HepG2 (cell line): ENCODE results near the gene MAP3K4. TPM values are rescaled to one million over a fixed set of nuclear protein-coding genes. Genes with fewer than 3 reads are reported as not detected.
A peak's percentile ranks its signal among the peaks of the same experiment; 100 is the strongest.

Experiments
- ATAC-seq: fragments of 200-7000 bp; cut with Tn5 transposase; 3 replicates; pipeline ENCODE4 v1.9.1; 2020; ENCODE audit warnings: mild to moderate bottlenecking, moderate library complexity
- Bru-seq: library from RNA; stranded (reverse); fragments of 400-500 nt; gene quantifications from one replicate; lab custom pipeline; 2021; lab: Mats Ljungman, UMichigan
- BruChase-seq, 2 experiments: library from RNA; stranded (reverse); fragments of 400-500 nt; gene quantifications; one replicate each; lab custom pipeline; 2021; lab: Mats Ljungman, UMichigan
- BruUV-seq: library from RNA; stranded (reverse); fragments of 400-500 nt; replicated peaks from 2 replicates; lab custom pipeline; 2021; lab: Mats Ljungman, UMichigan
- CTCF ChIA-PET: fragments of 300-600 bp; formaldehyde crosslinking; extraction: SDS; loops from one replicate; lab custom pipeline; 2021; ENCODE audit warnings: low total read pairs, inconsistent platforms, low intra/inter-chr PET ratio; lab: Yijun Ruan, JAX
- POLR2A ChIA-PET: fragments of 350-600 bp; sonication (Branson Sonifier 250); formaldehyde crosslinking; loops from one replicate; lab custom pipeline; 2020; ENCODE audit warnings: antibody characterized with exemption, inconsistent platforms; lab: Yijun Ruan, JAX
- DNase-seq: peaks from one replicate; pipeline ENCODE4 v3.0.0-alpha.2; 2015; ENCODE audit warnings: low spot score
- FAIRE-seq: peaks from 3 replicates; lab custom pipeline; 2011; peaks lifted over from hg19 to GRCh38; lab: Jason Lieb, UNC
- H2AFZ ChIP-seq: one replicate; pipeline ENCODE4 v1.6.1; 2011; ENCODE audit warnings: low read length, inconsistent platforms
- H3K27ac ChIP-seq: fragments of 300-600 bp; 3 replicates; pipeline ENCODE4 v1.8.0; 2011; ENCODE audit warnings: mixed run types, mild to moderate bottlenecking, mixed read lengths, low read length, inconsistent platforms; ENCODE audit not compliant: insufficient read depth; ENCODE audit errors: extremely low read length
- H3K27me3 ChIP-seq, 2 experiments: fragments of 200-600 bp in 1 of 2; 2 replicates in 1 of 2; 3 replicates in 1 of 2; pipeline versions ENCODE4 v1.6.0 to v1.8.0; 2011; ENCODE audit warnings: low read length in 2 of 2, mild to moderate bottlenecking in 2 of 2, moderate library complexity in 2 of 2, inconsistent platforms in 1 of 2; ENCODE audit not compliant: insufficient read depth in 2 of 2, control insufficient read depth in 1 of 2
- H3K36me3 ChIP-seq, 2 experiments: fragments of 200-600 bp in 1 of 2; replicated peaks in 1 of 2; 2 replicates in 1 of 2; 3 replicates in 1 of 2; pipeline versions ENCODE4 v1.5.1 to v1.8.0; 2011; ENCODE audit warnings: low read length in 2 of 2, inconsistent platforms in 1 of 2; ENCODE audit not compliant: insufficient read depth in 2 of 2, control insufficient read depth in 1 of 2
- H3K4me1 ChIP-seq: 2 replicates; pipeline ENCODE4 v1.5.1; 2012; ENCODE audit warnings: low read length, inconsistent platforms; ENCODE audit not compliant: insufficient read depth
- H3K4me2 ChIP-seq: 2 replicates; pipeline ENCODE4 v1.6.0; 2011; ENCODE audit warnings: low read depth, low read length, inconsistent platforms
- H3K4me3 ChIP-seq, 3 experiments: fragments of 200-600 bp in 1 of 3; sonication (generic), shearing (Covaris generic) in 1 of 3; replicated peaks in 1 of 3; 2 replicates each; pipeline ENCODE4 v1.5.1; 2011 to 2016; ENCODE audit warnings: low read length in 3 of 3, inconsistent platforms in 2 of 3, low read depth in 2 of 3, mild to moderate bottlenecking in 2 of 3, control low read depth in 1 of 3, mixed read lengths in 1 of 3; ENCODE audit not compliant: insufficient read depth in 1 of 3
- H3K79me2 ChIP-seq: one replicate; pipeline ENCODE4 v1.6.1; 2011; ENCODE audit warnings: low read length, inconsistent platforms; ENCODE audit not compliant: insufficient read depth
- H3K9ac ChIP-seq: 2 replicates; pipeline ENCODE4 v1.6.0; 2011; ENCODE audit warnings: mild to moderate bottlenecking, low read depth, low read length, inconsistent platforms; ENCODE audit not compliant: insufficient read depth
- H3K9me3 ChIP-seq: 2 replicates; pipeline ENCODE4 v1.5.1; 2012; ENCODE audit warnings: mild to moderate bottlenecking, low read length
- H4K20me1 ChIP-seq: 2 replicates; pipeline ENCODE4 v1.6.0; 2011; ENCODE audit warnings: inconsistent platforms, mild to moderate bottlenecking, low read length, moderate library complexity; ENCODE audit not compliant: insufficient read depth
- AGO2 ChIP-seq: fragments of 200-400 bp; formaldehyde crosslinking; optimal IDR thresholded peaks from 2 replicates; pipeline ENCODE3; 2017; ENCODE audit warnings: mild to moderate bottlenecking, low read depth, low read length, moderate library complexity
- ATF1 ChIP-seq: IDR thresholded peaks from 2 replicates; pipeline ENCODE4 v1.6.1; 2016; ENCODE audit warnings: mild to moderate bottlenecking, control low read depth
- ELF3 ChIP-seq: IDR thresholded peaks from 2 replicates; pipeline ENCODE4 v1.6.1; 2016; ENCODE audit warnings: missing genetic modification reagents, missing compliant biosample characterization
- FOXJ3 ChIP-seq: sonication (generic); formaldehyde crosslinking; IDR thresholded peaks from 2 replicates; pipeline ENCODE4 v1.4.0; 2020; ENCODE audit warnings: missing genetic modification reagents, mild to moderate bottlenecking, borderline replicate concordance
- FOXK1 ChIP-seq: sonication (generic); formaldehyde crosslinking; IDR thresholded peaks from 2 replicates; pipeline ENCODE4 v1.4.0; 2020; ENCODE audit warnings: low read depth, missing genetic modification reagents, borderline replicate concordance
- HNRNPK ChIP-seq: fragments of 200-400 bp; formaldehyde crosslinking; IDR thresholded peaks from 2 replicates; pipeline ENCODE4 v1.6.1; 2018; ENCODE audit warnings: low read length, low read depth, moderate library complexity, mild to moderate bottlenecking; ENCODE audit not compliant: poor library complexity, severe bottlenecking
- TBX3 ChIP-seq: fragments of 450-650 bp; IDR thresholded peaks from 2 replicates; pipeline ENCODE4 v1.6.1; 2017; ENCODE audit warnings: antibody characterized with exemption, mild to moderate bottlenecking, inconsistent platforms, borderline replicate concordance
- ZKSCAN5 ChIP-seq: sonication (generic); formaldehyde crosslinking; IDR thresholded peaks from 2 replicates; pipeline ENCODE4 v1.5.1; 2020; ENCODE audit warnings: mild to moderate bottlenecking, missing genetic modification reagents
- ZNF121 ChIP-seq: sonication (generic); formaldehyde crosslinking; IDR thresholded peaks from 2 replicates; pipeline ENCODE4 v1.5.0; 2020; ENCODE audit warnings: mild to moderate bottlenecking, missing genetic modification reagents
- ZNF530 ChIP-seq: sonication (generic); formaldehyde crosslinking; IDR thresholded peaks from 2 replicates; pipeline ENCODE4 v1.5.0; 2020; ENCODE audit warnings: low read depth, mild to moderate bottlenecking, missing genetic modification reagents
- WGBS: methylation state at CpG from one replicate; pipeline ENCODE4 v1.1.6; 2017; ENCODE audit warnings: low lambda C conversion rate; 5-methylcytosine and 5-hydroxymethylcytosine counted together
- in situ Hi-C: cut with HindIII; loops from 2 replicates; pipeline ENCODE4 v1.10.0; 2017; ENCODE audit warnings: low pct_unique_long_range_greater_than_20kb; ENCODE audit not compliant: extremely low pct_ligation_motif_present
- intact Hi-C: fragments of 100-400 bp; cut with micrococcal nuclease; formaldehyde crosslinking; loops from one replicate; pipeline ENCODE4 v1.10.0; 2022; ENCODE audit not compliant: unreplicated experiment
- long read RNA-seq, 2 experiments: library from RNA in 1 of 2; library from polyadenylated mRNA in 1 of 2; stranded (forward) in 1 of 2; unstranded in 1 of 2; transcript quantifications; one replicate each; pipeline ENCODE4 v2.0.0, GENCODE V29; 2019 to 2022
- polyA minus RNA-seq, 3 experiments: library from RNA; depleted of rRNA, polyadenylated mRNA; stranded (reverse); fragments of >200 nt; gene quantifications; 2 replicates each; pipeline ENCODE4 v1.2.3, GENCODE V29; 2011; ENCODE audit warnings: low replicate concordance in 1 of 3
- polyA plus RNA-seq, 8 experiments: library from polyadenylated mRNA; depleted of rRNA in 3 of 8; stranded (reverse) in 7 of 8; unstranded in 1 of 8; fragments of >200 nt; fragmentation: Illumina TruSeq in 4 of 8; extraction: Trizol in 4 of 8; gene quantifications; 2 replicates each; pipeline versions ENCODE4 v1.2.1 to v1.2.3, GENCODE V29; 2011 to 2016; ENCODE audit warnings: low read depth in 4 of 8, missing spikeins in 1 of 8, mixed read lengths in 1 of 8; ENCODE audit not compliant: insufficient read depth in 1 of 8
- total RNA-seq, 5 experiments: library from RNA; depleted of rRNA; stranded (reverse); fragments of >200 nt; fragmentation: Illumina TruSeq; extraction: Trizol; gene quantifications; 2 replicates each; pipeline ENCODE4 v1.2.3, GENCODE V29; 2016; ENCODE audit warnings: low read depth in 1 of 5
- TF ChIP-seq, protein P1 (sequence below): sonication (generic); formaldehyde crosslinking; IDR thresholded peaks from 2 replicates; pipeline ENCODE4 v1.5.0; 2020; ENCODE audit warnings: missing genetic modification reagents

MAP3K4 gene, protein sequence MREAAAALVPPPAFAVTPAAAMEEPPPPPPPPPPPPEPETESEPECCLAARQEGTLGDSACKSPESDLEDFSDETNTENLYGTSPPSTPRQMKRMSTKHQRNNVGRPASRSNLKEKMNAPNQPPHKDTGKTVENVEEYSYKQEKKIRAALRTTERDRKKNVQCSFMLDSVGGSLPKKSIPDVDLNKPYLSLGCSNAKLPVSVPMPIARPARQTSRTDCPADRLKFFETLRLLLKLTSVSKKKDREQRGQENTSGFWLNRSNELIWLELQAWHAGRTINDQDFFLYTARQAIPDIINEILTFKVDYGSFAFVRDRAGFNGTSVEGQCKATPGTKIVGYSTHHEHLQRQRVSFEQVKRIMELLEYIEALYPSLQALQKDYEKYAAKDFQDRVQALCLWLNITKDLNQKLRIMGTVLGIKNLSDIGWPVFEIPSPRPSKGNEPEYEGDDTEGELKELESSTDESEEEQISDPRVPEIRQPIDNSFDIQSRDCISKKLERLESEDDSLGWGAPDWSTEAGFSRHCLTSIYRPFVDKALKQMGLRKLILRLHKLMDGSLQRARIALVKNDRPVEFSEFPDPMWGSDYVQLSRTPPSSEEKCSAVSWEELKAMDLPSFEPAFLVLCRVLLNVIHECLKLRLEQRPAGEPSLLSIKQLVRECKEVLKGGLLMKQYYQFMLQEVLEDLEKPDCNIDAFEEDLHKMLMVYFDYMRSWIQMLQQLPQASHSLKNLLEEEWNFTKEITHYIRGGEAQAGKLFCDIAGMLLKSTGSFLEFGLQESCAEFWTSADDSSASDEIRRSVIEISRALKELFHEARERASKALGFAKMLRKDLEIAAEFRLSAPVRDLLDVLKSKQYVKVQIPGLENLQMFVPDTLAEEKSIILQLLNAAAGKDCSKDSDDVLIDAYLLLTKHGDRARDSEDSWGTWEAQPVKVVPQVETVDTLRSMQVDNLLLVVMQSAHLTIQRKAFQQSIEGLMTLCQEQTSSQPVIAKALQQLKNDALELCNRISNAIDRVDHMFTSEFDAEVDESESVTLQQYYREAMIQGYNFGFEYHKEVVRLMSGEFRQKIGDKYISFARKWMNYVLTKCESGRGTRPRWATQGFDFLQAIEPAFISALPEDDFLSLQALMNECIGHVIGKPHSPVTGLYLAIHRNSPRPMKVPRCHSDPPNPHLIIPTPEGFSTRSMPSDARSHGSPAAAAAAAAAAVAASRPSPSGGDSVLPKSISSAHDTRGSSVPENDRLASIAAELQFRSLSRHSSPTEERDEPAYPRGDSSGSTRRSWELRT (N-terminal part only)
- total RNA-seq (2016; rRNA removed; fragmentation: Illumina TruSeq; extraction: Trizol) (33.6 and 40.1 TPM in 2 replicates), polyA plus RNA-seq (2011; rRNA removed) (12.9 and 15.4 TPM in 2 replicates), polyA minus RNA-seq (2011; rRNA and poly(A)+ RNA removed; ENCODE audit: low replicate concordance) (16.6 and 30.1 TPM in 2 replicates), Bru-seq, nascent RNA (percentile 86 among the genes with signal in this experiment), BruChase-seq, experiment 1, labeled RNA remaining after a 6-hour chase (percentile 84 among the genes with signal in this experiment), BruChase-seq, experiment 2, labeled RNA remaining after a 2-hour chase (percentile 88 among the genes with signal in this experiment)
- total RNA-seq (2016; cell fraction: cytosol; rRNA removed; fragmentation: Illumina TruSeq; extraction: Trizol; ENCODE audit: low read depth): 66.8 and 68.7 TPM in 2 replicates
- 37.5 and 40.8 TPM in 2 replicates for total RNA-seq (2016; cell fraction: insoluble cytoplasmic fraction; rRNA removed; fragmentation: Illumina TruSeq; extraction: Trizol)
- 38.1 and 58.6 TPM in 2 replicates for total RNA-seq (2016; cell fraction: membrane; rRNA removed; fragmentation: Illumina TruSeq; extraction: Trizol)
- 50.7 and 54.4 TPM in 2 replicates for total RNA-seq (2016; cell fraction: nucleus; rRNA removed; fragmentation: Illumina TruSeq; extraction: Trizol)
- polyA plus RNA-seq (2011; cell fraction: cytosol; rRNA removed): 6.9 and 9.0 TPM in 2 replicates
- polyA plus RNA-seq (2011; cell fraction: nucleus; rRNA removed): 35.9 and 37.8 TPM in 2 replicates
- 16.6 and 19.8 TPM in 2 replicates for polyA plus RNA-seq (2012)
- polyA plus RNA-seq (2016; cell fraction: cytosol; fragmentation: Illumina TruSeq; extraction: Trizol; ENCODE audit: low read depth): 1.1 TPM in 2 replicates
- polyA plus RNA-seq (2016; cell fraction: insoluble cytoplasmic fraction; fragmentation: Illumina TruSeq; extraction: Trizol; ENCODE audit: low read depth): 25.1 and 26.7 TPM in 2 replicates
- polyA plus RNA-seq (2016; cell fraction: membrane; fragmentation: Illumina TruSeq; extraction: Trizol; ENCODE audit: low read depth): 3.2 and 4.4 TPM in 2 replicates
- 51.7 and 52.1 TPM in 2 replicates for polyA plus RNA-seq (2016; cell fraction: nucleus; fragmentation: Illumina TruSeq; extraction: Trizol; ENCODE audit: insufficient read depth, low read depth)
- polyA minus RNA-seq (2011; cell fraction: cytosol; rRNA and poly(A)+ RNA removed): 16.9 and 18.6 TPM in 2 replicates
- polyA minus RNA-seq (2011; cell fraction: nucleus; rRNA and poly(A)+ RNA removed): 94.5 and 105 TPM in 2 replicates
- long read RNA-seq, experiment 1, partial matches to known transcripts: 4 of 5 reads
- long read RNA-seq, experiment 1, other reads (novel, unspliced or antisense): 1 of 5 reads
- long read RNA-seq, experiment 2, full-length matches to known transcripts: 9 of 28 reads
- long read RNA-seq, experiment 2, partial matches to known transcripts: 13 of 28 reads
- long read RNA-seq, experiment 2, other reads (novel, unspliced or antisense): 6 of 28 reads

DNA sequence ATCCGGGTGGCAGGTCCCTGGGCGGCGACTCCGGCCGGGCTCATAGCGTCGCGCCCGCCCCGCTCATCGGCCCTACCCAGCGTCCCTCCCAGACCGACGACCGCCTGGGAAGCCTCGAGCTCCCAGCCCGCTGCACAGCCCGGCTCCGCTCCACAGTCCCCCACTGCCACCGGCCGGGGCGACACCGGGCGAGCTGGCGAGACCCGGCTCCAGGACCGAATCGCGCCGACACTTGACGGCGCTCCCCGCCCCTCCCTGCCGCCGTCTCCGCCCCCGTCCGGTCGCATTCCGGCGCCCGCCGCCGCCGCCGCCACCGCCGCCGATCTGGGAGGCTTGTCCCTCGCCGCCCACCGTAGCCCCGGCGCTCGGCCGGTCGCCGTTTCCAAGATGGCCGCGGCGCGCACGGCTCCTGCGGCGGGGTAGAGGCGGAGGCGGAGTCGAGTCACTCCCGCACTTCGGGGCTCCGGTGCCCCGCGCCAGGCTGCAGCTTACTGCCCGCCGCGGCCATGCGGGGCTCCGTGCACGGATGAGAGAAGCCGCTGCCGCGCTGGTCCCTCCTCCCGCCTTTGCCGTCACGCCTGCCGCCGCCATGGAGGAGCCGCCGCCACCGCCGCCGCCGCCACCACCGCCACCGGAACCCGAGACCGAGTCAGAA is at the start of gene MAP3K4:
Gene MAP3K4, plus strand, starts transcription at position 364 of the 655 bp plus-strand sequence. Its CDS starts 163 bp downstream, at position 527.
- intact Hi-C loops: loop anchor here (1.0 kb wide), 3 partner anchors 10 to 384 kb away; no protein-coding TSS in a partner anchor
- peaks cover 44% of the 10 kb centered on the region for H3K79me2 ChIP-seq
- BruUV-seq: no TSS peak
- H3K36me3 ChIP-seq: no peaks in the 10 kb centered on the region
- peak within 1 kb of the TSS; percentile 94 to 96 (median 96) for H3K4me3 ChIP-seq
- H2AFZ ChIP-seq: peak within 1 kb of the TSS; percentile 71
- H3K27ac ChIP-seq: peak within 1 kb of the TSS; percentile 89
- peaks cover 25% of the 10 kb centered on the region for H3K4me1 ChIP-seq
- POLR2A ChIA-PET: no interaction called here
- peaks cover 0 to 13% of the 10 kb centered on the region in 2 experiments; a peak in 2 of 5 replicates for H3K27me3 ChIP-seq
- ATAC-seq: peak; percentile 90
- H3K9me3 ChIP-seq: no peaks in the 10 kb centered on the region
- peak; percentile 62 for DNase-seq
- no peak for FAIRE-seq
- in situ Hi-C loops: no loop called here
- CTCF ChIA-PET: no interaction called here
- 0% methylated on average over 6 of the region's 97 CpGs for WGBS
- peaks cover 7% of the 10 kb centered on the region for H4K20me1 ChIP-seq
- H3K4me2 ChIP-seq: peak within 1 kb of the TSS; percentile 98
- H3K9ac ChIP-seq: peak within 1 kb of the TSS; percentile 85
- TF ChIP-seq, protein P1, sequence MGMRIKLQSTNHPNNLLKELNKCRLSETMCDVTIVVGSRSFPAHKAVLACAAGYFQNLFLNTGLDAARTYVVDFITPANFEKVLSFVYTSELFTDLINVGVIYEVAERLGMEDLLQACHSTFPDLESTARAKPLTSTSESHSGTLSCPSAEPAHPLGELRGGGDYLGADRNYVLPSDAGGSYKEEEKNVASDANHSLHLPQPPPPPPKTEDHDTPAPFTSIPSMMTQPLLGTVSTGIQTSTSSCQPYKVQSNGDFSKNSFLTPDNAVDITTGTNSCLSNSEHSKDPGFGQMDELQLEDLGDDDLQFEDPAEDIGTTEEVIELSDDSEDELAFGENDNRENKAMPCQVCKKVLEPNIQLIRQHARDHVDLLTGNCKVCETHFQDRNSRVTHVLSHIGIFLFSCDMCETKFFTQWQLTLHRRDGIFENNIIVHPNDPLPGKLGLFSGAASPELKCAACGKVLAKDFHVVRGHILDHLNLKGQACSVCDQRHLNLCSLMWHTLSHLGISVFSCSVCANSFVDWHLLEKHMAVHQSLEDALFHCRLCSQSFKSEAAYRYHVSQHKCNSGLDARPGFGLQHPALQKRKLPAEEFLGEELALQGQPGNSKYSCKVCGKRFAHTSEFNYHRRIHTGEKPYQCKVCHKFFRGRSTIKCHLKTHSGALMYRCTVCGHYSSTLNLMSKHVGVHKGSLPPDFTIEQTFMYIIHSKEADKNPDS: no peak
- TF ChIP-seq HNRNPK: no peak
- no peak; the same call in 1 of the 2 replicates for TF ChIP-seq FOXK1 (CRISPR knock-in tag)
- no peak for TF ChIP-seq ATF1
- TF ChIP-seq FOXJ3 (CRISPR knock-in tag): 0 out of 2 replicates have a peak, but pooled peaks have one; percentile 20
- TF ChIP-seq ZNF530 (CRISPR knock-in tag): no peak
- peak; percentile 68 for TF ChIP-seq ELF3 (CRISPR knock-in tag)
- no peak for TF ChIP-seq ZKSCAN5 (CRISPR knock-in tag)
- TF ChIP-seq TBX3: no peak
- peak; percentile 88 for TF ChIP-seq AGO2
- TF ChIP-seq ZNF121 (CRISPR knock-in tag): no peak
